GM12878 (cell line): Measurements from ENCODE around the gene PTPRD. TPM values are rescaled to one million over a fixed set of nuclear protein-coding genes. Genes with fewer than 3 reads are reported as not detected.

ENCODE experiments used
- ATAC-seq: fragments of 200-7000 bp; cut with Tn5 transposase; 3 replicates; pipeline ENCODE4 v1.9.1; 2020; ENCODE audit warnings: mild to moderate bottlenecking, moderate library complexity
- BruUV-seq: library from RNA; stranded (reverse); fragments of 400-500 nt; replicated peaks from 2 replicates; lab custom pipeline; 2021; lab: Mats Ljungman, UMichigan
- CTCF ChIA-PET: fragments of 300-600 bp; sonication (Branson Sonifier 250); formaldehyde crosslinking; extraction: SDS; loops from one replicate; lab custom pipeline; 2021; ENCODE audit warnings: inconsistent platforms; lab: Yijun Ruan, JAX
- POLR2A ChIA-PET: fragments of 350-600 bp; formaldehyde crosslinking; extraction: SDS; loops from one replicate; lab custom pipeline; 2021; ENCODE audit warnings: inconsistent platforms; lab: Charles Lee
- RAD21 ChIA-PET: fragments of 300-600 bp; sonication (Branson Sonifier 250); formaldehyde crosslinking; loops from one replicate; lab custom pipeline; 2023; ENCODE audit warnings: antibody characterized with exemption; ENCODE audit not compliant: unreplicated experiment; lab: Charles Lee
- SMC1A ChIA-PET: fragments of 300-600 bp; sonication (Branson Sonifier 250); formaldehyde crosslinking; loops from one replicate; lab custom pipeline; 2023; ENCODE audit not compliant: unreplicated experiment, uncharacterized antibody; lab: Charles Lee
- DNase-seq: peaks from one replicate; pipeline ENCODE4 v3.0.0-alpha.2; 2011; ENCODE audit warnings: low read depth, low spot score
- FAIRE-seq: peaks from 3 replicates; lab custom pipeline; 2011; peaks lifted over from hg19 to GRCh38; lab: Jason Lieb, UNC
- H2AFZ ChIP-seq: 2 replicates; pipeline ENCODE4 v1.6.0; 2011; ENCODE audit warnings: low read depth, low read length, control low read depth; ENCODE audit not compliant: control insufficient read depth
- H3K27ac ChIP-seq: 2 replicates; pipeline ENCODE4 v1.5.1; 2011; ENCODE audit warnings: control low read depth; ENCODE audit not compliant: control insufficient read depth, insufficient read depth
- H3K27me3 ChIP-seq, 2 experiments: replicated peaks in 1 of 2; 2 replicates each; pipeline versions ENCODE4 v1.6.0 to v1.6.1; 2011; ENCODE audit warnings: low read length in 1 of 2; ENCODE audit not compliant: control insufficient read depth in 2 of 2, insufficient read depth in 2 of 2
- H3K36me3 ChIP-seq, 2 experiments: 2 replicates each; pipeline ENCODE4 v1.5.1; 2011; ENCODE audit warnings: low read length in 1 of 2; ENCODE audit not compliant: control insufficient read depth in 2 of 2, insufficient read depth in 2 of 2
- H3K4me1 ChIP-seq: 2 replicates; pipeline ENCODE4 v1.6.1; 2011; ENCODE audit warnings: mild to moderate bottlenecking, low read length, moderate library complexity, mixed read lengths; ENCODE audit not compliant: control insufficient read depth, insufficient read depth
- H3K4me2 ChIP-seq: 2 replicates; pipeline ENCODE4 v1.6.0; 2011; ENCODE audit warnings: control low read depth; ENCODE audit not compliant: control insufficient read depth, insufficient read depth
- H3K4me3 ChIP-seq: fragments of 200-600 bp; sonication (generic); 2 replicates; pipeline ENCODE4 v1.5.1; 2016
- H3K79me2 ChIP-seq: 2 replicates; pipeline ENCODE4 v1.6.0; 2011; ENCODE audit warnings: low read length; ENCODE audit not compliant: control insufficient read depth, insufficient read depth
- H3K9ac ChIP-seq: 2 replicates; pipeline ENCODE4 v1.8.0; 2011; ENCODE audit warnings: low read length, control low read depth, mixed read lengths; ENCODE audit not compliant: control insufficient read depth, insufficient read depth
- H3K9me3 ChIP-seq: replicated peaks from 3 replicates; pipeline ENCODE4 v1.5.1; 2011; ENCODE audit warnings: mild to moderate bottlenecking, low read length; ENCODE audit not compliant: control insufficient read depth, insufficient read depth
- H4K20me1 ChIP-seq: 2 replicates; pipeline ENCODE4 v1.6.0; 2011; ENCODE audit not compliant: control insufficient read depth, insufficient read depth
- BMI1 ChIP-seq: fragments of 450-650 bp; IDR thresholded peaks from 2 replicates; pipeline ENCODE4 v1.6.1; 2016; ENCODE audit warnings: mild to moderate bottlenecking, moderate library complexity, borderline replicate concordance
- EGR1 ChIP-seq, 2 experiments: IDR thresholded peaks; 1 replicate in 1 of 2; 2 replicates in 1 of 2; pipeline ENCODE4 v1.6.1; 2011 to 2012; ENCODE audit warnings: low read depth in 2 of 2, low read length in 2 of 2, borderline replicate concordance in 1 of 2, mild to moderate bottlenecking in 1 of 2, moderate library complexity in 1 of 2
- KDM1A ChIP-seq: fragments of 200-600 bp; sonication (generic); IDR thresholded peaks from 2 replicates; pipeline ENCODE4 v1.6.1; 2016; ENCODE audit warnings: borderline replicate concordance
- LARP7 ChIP-seq: fragments of 450-650 bp; IDR thresholded peaks from 2 replicates; pipeline ENCODE4 v1.6.1; 2017; ENCODE audit warnings: mild to moderate bottlenecking
- NBN ChIP-seq: fragments of 450-650 bp; IDR thresholded peaks from 2 replicates; pipeline ENCODE4 v1.6.1; 2016
- PBX3 ChIP-seq: IDR thresholded peaks from 2 replicates; pipeline ENCODE4 v1.6.1; 2011; ENCODE audit warnings: mild to moderate bottlenecking, low read depth, low read length, moderate library complexity; ENCODE audit not compliant: insufficient replicate concordance
- POLR2AphosphoS5 ChIP-seq: IDR thresholded peaks from 2 replicates; pipeline ENCODE4 v1.6.1; 2011; ENCODE audit warnings: mild to moderate bottlenecking, low read length, inconsistent platforms
- RAD51 ChIP-seq: fragments of 450-650 bp; IDR thresholded peaks from 2 replicates; pipeline ENCODE4 v1.6.1; 2016; ENCODE audit warnings: moderate library complexity, mild to moderate bottlenecking, inconsistent platforms
- RELA ChIP-seq: fragments of 450-650 bp; IDR thresholded peaks from 2 replicates; pipeline ENCODE4 v1.8.0; 2014; ENCODE audit warnings: borderline replicate concordance; ENCODE audit not compliant: partially characterized antibody
- RUNX3 ChIP-seq: IDR thresholded peaks from 2 replicates; pipeline ENCODE4 v1.6.1; 2012; ENCODE audit warnings: low read length, inconsistent platforms
- TBL1XR1 ChIP-seq: IDR thresholded peaks from 2 replicates; pipeline ENCODE4 v1.6.1; 2012; ENCODE audit warnings: low read depth, low read length, improper control_type of control experiment
- ZNF207 ChIP-seq: fragments of 450-650 bp; IDR thresholded peaks from 2 replicates; pipeline ENCODE4 v1.6.1; 2014; ENCODE audit warnings: antibody characterized with exemption, mild to moderate bottlenecking, borderline replicate concordance
- ZNF592 ChIP-seq: fragments of 450-650 bp; IDR thresholded peaks from 2 replicates; pipeline ENCODE4 v1.6.1; 2017; ENCODE audit warnings: mild to moderate bottlenecking, moderate library complexity
- WGBS: methylation state at CpG from one replicate; pipeline ENCODE4 v1.1.6; 2016; ENCODE audit warnings: low lambda C conversion rate; ENCODE audit not compliant: insufficient replicate concordance, insufficient coverage; ENCODE audit errors: missing lambda C conversion rate; 5-methylcytosine and 5-hydroxymethylcytosine counted together
- in situ Hi-C: fragments of 300-500 bp; cut with MboI; formaldehyde crosslinking; loops from 9 replicates; pipeline ENCODE4 v1.14.3; 2018; ENCODE audit warnings: mixed read lengths
- intact Hi-C: fragments of 100-400 bp; cut with micrococcal nuclease; formaldehyde crosslinking; loops from one replicate; pipeline ENCODE4 v1.14.2; 2022; ENCODE audit not compliant: unreplicated experiment
- polyA plus RNA-seq, 11 experiments: library from polyadenylated mRNA; depleted of rRNA in 4 of 11; unstranded in 6 of 11; stranded (reverse) in 5 of 11; fragments of >200 nt; fragmentation: Nextera tagmentation in 4 of 11; fragmentation: Illumina TruSeq in 1 of 11; extraction: Ambion mirVana in 4 of 11; extraction: Trizol in 1 of 11; gene quantifications; 1 replicate in 1 of 11; 2 replicates in 10 of 11; pipeline versions ENCODE4 v1.2.1 to v1.2.3, GENCODE V29; 2011 to 2016; ENCODE audit warnings: inconsistent platforms in 2 of 11, missing spikeins in 2 of 11, low read depth in 1 of 11
- total RNA-seq, 4 experiments: library from RNA; depleted of rRNA in 3 of 4; stranded (reverse); fragments of >200 nt in 3 of 4; fragmentation: Illumina TruSeq in 1 of 4; extraction: Trizol in 1 of 4; gene quantifications; 2 replicates each; pipeline versions ENCODE4 v1.2.1 to v1.2.3, GENCODE V29; 2013 to 2021
- TF ChIP-seq, protein P1 (sequence below): fragments of 450-650 bp; IDR thresholded peaks from 2 replicates; pipeline ENCODE4 v1.6.1; 2016; ENCODE audit warnings: mild to moderate bottlenecking
- TF ChIP-seq, protein P2 (sequence below): IDR thresholded peaks from 2 replicates; pipeline ENCODE4 v1.6.1; 2012; ENCODE audit warnings: low read length, inconsistent platforms

The PTPRD gene
- total and polyA plus RNA-seq, 10 of the 15 experiments (the other 5 are each of a cell fraction or from before 2014, with no cell fraction given): under 0.01 to 0.05 (median 0.01) TPM; not detected in 7

DNA sequence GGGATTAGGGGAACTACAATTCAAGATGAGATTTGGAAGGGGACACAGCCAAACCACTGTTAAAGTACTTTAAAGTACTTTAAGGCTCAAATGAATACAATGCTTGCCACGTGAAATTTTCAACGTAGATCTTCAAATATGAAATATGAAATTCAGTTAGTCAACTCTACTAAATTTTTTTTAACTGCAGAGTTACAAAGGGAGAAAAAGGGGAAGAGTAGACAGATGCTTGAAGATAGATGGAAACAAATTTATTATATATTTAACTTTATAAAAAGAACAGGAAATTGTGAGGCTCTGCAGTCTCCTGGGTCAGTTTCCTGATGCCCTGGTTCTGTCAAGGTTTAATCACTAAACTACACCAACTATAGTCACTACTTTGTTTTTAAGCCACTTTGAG lies 2027.8 kb downstream of the PTPRD start:
- 0% methylated on average over 2 of the region's 2 CpGs for WGBS
- H3K9ac ChIP-seq: no peak overlapping the region
- FAIRE-seq (no peak), ATAC-seq (no peak), DNase-seq (no peak)
- no peaks in the 10 kb centered on the region for H3K9me3 ChIP-seq
- RAD21 ChIA-PET: no interaction called here
- SMC1A ChIA-PET: no interaction called here
- no peak overlapping the region for H3K4me3 ChIP-seq
- CTCF ChIA-PET: no interaction called here
- no peaks in the 10 kb centered on the region for H3K4me1 ChIP-seq
- no peaks in the 10 kb centered on the region for H3K79me2 ChIP-seq
- no peaks in the 10 kb centered on the region for H3K36me3 ChIP-seq
- intact Hi-C loops (no loop called here), in situ Hi-C loops (loop anchor here (10.0 kb wide), 1 partner anchor 60 kb away; no protein-coding TSS in a partner anchor)
- no peaks in the 10 kb centered on the region for H3K27me3 ChIP-seq
- POLR2A ChIA-PET: no interaction called here
- no peak overlapping the region for H3K4me2 ChIP-seq
- H4K20me1 ChIP-seq: no peaks in the 10 kb centered on the region
- H3K27ac ChIP-seq: no peak overlapping the region
- BruUV-seq: no TSS peak
- no peak overlapping the region for H2AFZ ChIP-seq
- TF ChIP-seq RUNX3 (no peak), ZNF207 (no peak), PBX3 (no peak), KDM1A (no peak), TBL1XR1 (no peak), BMI1 (no peak), ZNF592 (no peak), EGR1 (IDR thresholded peaks at IDR 0.05; ENCODE audit: borderline replicate concordance in 1 of 2, low read depth in 2 of 2, low read length in 2 of 2) (no peak), RELA (no peak), NBN (no peak), RAD51 (no peak), LARP7 (no peak), POLR2AphosphoS5 (no peak)
- TF ChIP-seq, protein P1, sequence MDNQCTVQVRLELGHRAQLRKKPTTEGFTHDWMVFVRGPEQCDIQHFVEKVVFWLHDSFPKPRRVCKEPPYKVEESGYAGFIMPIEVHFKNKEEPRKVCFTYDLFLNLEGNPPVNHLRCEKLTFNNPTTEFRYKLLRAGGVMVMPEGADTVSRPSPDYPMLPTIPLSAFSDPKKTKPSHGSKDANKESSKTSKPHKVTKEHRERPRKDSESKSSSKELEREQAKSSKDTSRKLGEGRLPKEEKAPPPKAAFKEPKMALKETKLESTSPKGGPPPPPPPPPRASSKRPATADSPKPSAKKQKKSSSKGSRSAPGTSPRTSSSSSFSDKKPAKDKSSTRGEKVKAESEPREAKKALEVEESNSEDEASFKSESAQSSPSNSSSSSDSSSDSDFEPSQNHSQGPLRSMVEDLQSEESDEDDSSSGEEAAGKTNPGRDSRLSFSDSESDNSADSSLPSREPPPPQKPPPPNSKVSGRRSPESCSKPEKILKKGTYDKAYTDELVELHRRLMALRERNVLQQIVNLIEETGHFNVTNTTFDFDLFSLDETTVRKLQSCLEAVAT: no peak
- TF ChIP-seq, protein P2, sequence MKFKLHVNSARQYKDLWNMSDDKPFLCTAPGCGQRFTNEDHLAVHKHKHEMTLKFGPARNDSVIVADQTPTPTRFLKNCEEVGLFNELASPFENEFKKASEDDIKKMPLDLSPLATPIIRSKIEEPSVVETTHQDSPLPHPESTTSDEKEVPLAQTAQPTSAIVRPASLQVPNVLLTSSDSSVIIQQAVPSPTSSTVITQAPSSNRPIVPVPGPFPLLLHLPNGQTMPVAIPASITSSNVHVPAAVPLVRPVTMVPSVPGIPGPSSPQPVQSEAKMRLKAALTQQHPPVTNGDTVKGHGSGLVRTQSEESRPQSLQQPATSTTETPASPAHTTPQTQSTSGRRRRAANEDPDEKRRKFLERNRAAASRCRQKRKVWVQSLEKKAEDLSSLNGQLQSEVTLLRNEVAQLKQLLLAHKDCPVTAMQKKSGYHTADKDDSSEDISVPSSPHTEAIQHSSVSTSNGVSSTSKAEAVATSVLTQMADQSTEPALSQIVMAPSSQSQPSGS: no peak
